ENCODE data around the gene OTOS. TPM values are rescaled to one million over a fixed set of nuclear protein-coding genes. Genes with fewer than 3 reads are reported as not detected.

Gene OTOS
- total and polyA plus RNA-seq, 2 experiments from 2014 or later = not detected

DNA sequence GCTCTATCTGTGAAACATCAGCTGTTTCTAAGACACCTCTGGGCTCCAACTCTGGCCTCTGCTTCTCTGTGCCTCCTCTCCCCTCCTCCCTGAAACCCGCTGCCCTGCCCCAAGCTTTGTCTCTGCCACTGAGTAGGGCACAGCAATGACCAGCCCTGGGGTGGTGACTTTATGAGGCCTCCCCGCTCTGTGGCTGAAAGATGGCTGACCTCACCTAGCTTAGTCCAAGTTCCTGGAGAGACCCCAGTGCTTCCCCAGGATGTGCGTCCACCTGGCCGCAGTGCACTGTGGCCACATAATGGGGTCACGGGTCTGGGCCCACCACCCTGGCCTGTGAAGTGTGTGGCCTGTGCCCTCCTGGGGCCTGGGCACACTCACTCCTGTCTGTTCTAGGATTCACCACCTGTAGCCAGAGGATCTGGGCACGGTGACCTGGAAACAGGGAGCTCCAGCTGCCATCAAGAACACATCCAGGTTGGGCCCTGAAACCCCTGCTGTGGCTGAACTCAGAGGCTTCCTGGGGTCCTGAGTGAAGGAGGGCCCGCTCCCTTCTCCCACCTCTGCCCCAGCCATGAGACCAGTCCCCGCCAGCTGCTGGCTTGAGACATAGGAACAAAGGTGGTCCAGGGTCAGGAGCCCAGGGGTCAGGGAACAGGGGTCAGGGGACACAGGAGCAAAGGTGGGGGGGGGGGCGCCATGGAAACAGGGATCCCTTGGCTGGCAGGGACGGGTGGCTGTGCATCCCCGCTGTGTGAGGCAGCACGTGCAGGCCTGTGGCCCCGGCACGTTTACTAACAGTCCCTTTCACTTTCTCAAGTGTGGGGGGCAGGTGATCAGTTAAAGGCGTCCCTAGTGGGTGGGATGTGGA lies 29.3 kb upstream of the OTOS start:
- H4K20me1 ChIP-seq (ENCODE audit: insufficient read depth) = no peaks in the 10 kb centered on the region
- no peaks in the 10 kb centered on the region for H3K9me3 ChIP-seq (ENCODE audit: low read depth)
- no peak overlapping the region for H3K4me3 ChIP-seq
- in situ Hi-C loops (cut with MboI) = no loop called here
- no peaks in the 10 kb centered on the region for H3K4me1 ChIP-seq (ENCODE audit: insufficient read depth)
- H3K9me2 ChIP-seq (ENCODE audit: insufficient read depth) = no peaks in the 10 kb centered on the region
- DNase-seq = no peak
- 58 to 59% methylated on average over 12 to 15 of the region's 15 CpGs for WGBS, 2 experiments (ENCODE audit: low coverage in 1 of 2, low lambda C conversion rate in 2 of 2, missing lambda C conversion rate in 2 of 2)
- no peaks in the 10 kb centered on the region for H3F3A ChIP-seq (ENCODE audit: insufficient read depth)
- no peak for TF ChIP-seq EZH2phosphoT487 (IDR thresholded peaks at IDR 0.05; ENCODE audit: insufficient read depth, low read depth)
- no peak for TF ChIP-seq EZH2 (IDR thresholded peaks at IDR 0.05; ENCODE audit: insufficient read depth, poor library complexity, severe bottlenecking)
- H3K27ac ChIP-seq = no peak overlapping the region
- no peaks in the 10 kb centered on the region for H3K79me2 ChIP-seq (ENCODE audit: insufficient read depth)
- H3K4me2 ChIP-seq (ENCODE audit: unreplicated experiment) = no peak overlapping the region
- peaks cover 30% of the 10 kb centered on the region for H3K27me3 ChIP-seq (replicated peaks; ENCODE audit: insufficient read depth)
- no peak overlapping the region for H2AFZ ChIP-seq
- H3K9ac ChIP-seq = no peak overlapping the region
- H3K36me3 ChIP-seq (ENCODE audit: low read depth) = no peaks in the 10 kb centered on the region

- Histone ChIP-seq H3K27ac (no peak overlapping the region), H3K27me3 (replicated peaks; ENCODE audit: insufficient read depth) (peaks cover 30% of the 10 kb centered on the region), H3K79me2 (ENCODE audit: insufficient read depth) (no peaks in the 10 kb centered on the region), H2AFZ (no peak overlapping the region), H3K4me3 (no peak overlapping the region), H3K4me2 (ENCODE audit: unreplicated experiment) (no peak overlapping the region), H3F3A (ENCODE audit: insufficient read depth) (no peaks in the 10 kb centered on the region), H3K9me2 (ENCODE audit: insufficient read depth) (no peaks in the 10 kb centered on the region), H3K4me1 (ENCODE audit: insufficient read depth) (no peaks in the 10 kb centered on the region), H4K20me1 (ENCODE audit: insufficient read depth) (no peaks in the 10 kb centered on the region), H3K36me3 (ENCODE audit: low read depth) (no peaks in the 10 kb centered on the region), H3K9me3 (ENCODE audit: low read depth) (no peaks in the 10 kb centered on the region), H3K9ac (no peak overlapping the region)
- in situ Hi-C loops (cut with MboI) = no loop called here
- TF ChIP-seq EZH2phosphoT487 (IDR thresholded peaks at IDR 0.05; ENCODE audit: insufficient read depth, low read depth) = no peak
- TF ChIP-seq EZH2 (IDR thresholded peaks at IDR 0.05; ENCODE audit: insufficient read depth, poor library complexity, severe bottlenecking) = no peak
- WGBS, 2 experiments (ENCODE audit: low coverage in 1 of 2, low lambda C conversion rate in 2 of 2, missing lambda C conversion rate in 2 of 2) = 68 to 69% methylated on average over 26 of the region's 26 CpGs
- no peak for DNase-seq
These were observed 28.3 kb upstream of the OTOS start for GRCh38 chr2:240168546-240169361.

- H3K79me2 ChIP-seq (ENCODE audit: insufficient read depth) = no peaks in the 10 kb centered on the region
- H4K20me1 ChIP-seq (ENCODE audit: insufficient read depth) = no peaks in the 10 kb centered on the region
- H3K9me3 ChIP-seq (ENCODE audit: low read depth) = no peaks in the 10 kb centered on the region
- DNase-seq = no peak
- no peaks in the 10 kb centered on the region for H3K4me1 ChIP-seq (ENCODE audit: insufficient read depth)
- WGBS, 2 experiments (ENCODE audit: low coverage in 1 of 2, low lambda C conversion rate in 2 of 2, missing lambda C conversion rate in 2 of 2) = 66 to 70% methylated on average over 12 to 18 of the region's 18 CpGs
- TF ChIP-seq EZH2 (IDR thresholded peaks at IDR 0.05; ENCODE audit: insufficient read depth, poor library complexity, severe bottlenecking) = no peak
- TF ChIP-seq EZH2phosphoT487 (IDR thresholded peaks at IDR 0.05; ENCODE audit: insufficient read depth, low read depth) = no peak
- peaks cover 24% of the 10 kb centered on the region for H3K27me3 ChIP-seq (replicated peaks; ENCODE audit: insufficient read depth)
- H2AFZ ChIP-seq = no peak overlapping the region
- in situ Hi-C loops (cut with MboI) = no loop called here
- no peak overlapping the region for H3K27ac ChIP-seq
- H3K9me2 ChIP-seq (ENCODE audit: insufficient read depth) = no peaks in the 10 kb centered on the region
- no peaks in the 10 kb centered on the region for H3K36me3 ChIP-seq (ENCODE audit: low read depth)
- H3K9ac ChIP-seq = no peak overlapping the region
- no peaks in the 10 kb centered on the region for H3F3A ChIP-seq (ENCODE audit: insufficient read depth)
- H3K4me2 ChIP-seq (ENCODE audit: unreplicated experiment) = no peak overlapping the region
- no peak overlapping the region for H3K4me3 ChIP-seq
These were observed 27.6 kb upstream of the OTOS start for GRCh38 chr2:240168041-240168440.

GRCh38 chr2:240167588-240167880 lies 27.1 kb upstream of the OTOS start:
- Histone ChIP-seq H3K36me3 (ENCODE audit: low read depth) (no peaks in the 10 kb centered on the region), H3K27me3 (replicated peaks; ENCODE audit: insufficient read depth) (peaks cover 19% of the 10 kb centered on the region), H3F3A (ENCODE audit: insufficient read depth) (no peaks in the 10 kb centered on the region), H2AFZ (no peak overlapping the region), H3K4me3 (no peak overlapping the region), H3K9me3 (ENCODE audit: low read depth) (no peaks in the 10 kb centered on the region), H3K9ac (no peak overlapping the region), H3K9me2 (ENCODE audit: insufficient read depth) (no peaks in the 10 kb centered on the region), H3K27ac (no peak overlapping the region), H3K79me2 (ENCODE audit: insufficient read depth) (no peaks in the 10 kb centered on the region), H3K4me2 (ENCODE audit: unreplicated experiment) (no peak overlapping the region), H4K20me1 (ENCODE audit: insufficient read depth) (no peaks in the 10 kb centered on the region), H3K4me1 (ENCODE audit: insufficient read depth) (no peaks in the 10 kb centered on the region)
- DNase-seq = no peak
- 44 to 50% methylated on average over 9 of the region's 9 CpGs for WGBS, 2 experiments (ENCODE audit: low coverage in 1 of 2, low lambda C conversion rate in 2 of 2, missing lambda C conversion rate in 2 of 2)
- in situ Hi-C loops (cut with MboI) = no loop called here
- TF ChIP-seq EZH2phosphoT487 (IDR thresholded peaks at IDR 0.05; ENCODE audit: insufficient read depth, low read depth) (no peak), EZH2 (IDR thresholded peaks at IDR 0.05; ENCODE audit: insufficient read depth, poor library complexity, severe bottlenecking) (no peak)
